ENCODE results near the gene MFAP4. TPM values are rescaled to one million over a fixed set of nuclear protein-coding genes. Genes with fewer than 3 reads are reported as not detected.
A peak's percentile ranks its signal among the peaks of the same experiment; 100 is the strongest.

The MFAP4 gene
- total RNA-seq, 1 donor = 89.6 TPM

GRCh38 chr17:19380481-19381301 is 6.3 kb downstream of the MFAP4 start:
- no peak overlapping the region for H3K4me3 ChIP-seq (ENCODE audit: low read depth, low read length)
- TF ChIP-seq CTCF (IDR thresholded peaks at IDR 0.05; ENCODE audit: insufficient read depth, low read length) = no peak
- DNase-seq (ENCODE audit: low read depth) = no peak

GRCh38 chr17:19379361-19380065 is 7.5 kb downstream of the MFAP4 start:
- no peak for TF ChIP-seq CTCF (IDR thresholded peaks at IDR 0.05; ENCODE audit: insufficient read depth, low read length)
- H3K4me3 ChIP-seq (ENCODE audit: low read depth, low read length) = peak overlapping the region; percentile 83
- DNase-seq (ENCODE audit: low read depth) = no peak

GRCh38 chr17:19378416-19379360 is 8.3 kb downstream of the MFAP4 start, which contains the start of gene MAPK7:
TSS of gene MAPK7 (plus strand) at chr17:19378498. CDS start at chr17:19378901, 403 bp downstream.
- TF ChIP-seq CTCF (IDR thresholded peaks at IDR 0.05; ENCODE audit: insufficient read depth, low read length) = no peak
- peak within 1 kb of the TSS; percentile 89 for H3K4me3 ChIP-seq (ENCODE audit: low read depth, low read length)
- no peak for DNase-seq (ENCODE audit: low read depth)

GRCh38 chr17:19377602-19378415 is 9.2 kb downstream of the MFAP4 start:
- no peak for TF ChIP-seq CTCF (IDR thresholded peaks at IDR 0.05; ENCODE audit: insufficient read depth, low read length)
- H3K4me3 ChIP-seq (ENCODE audit: low read depth, low read length) = peak overlapping the region; percentile 89
- peak; percentile 98 for DNase-seq (ENCODE audit: low read depth)

GRCh38 chr17:19376811-19377210 is 10.2 kb downstream of the MFAP4 start:
- no peak for DNase-seq (ENCODE audit: low read depth)
- H3K4me3 ChIP-seq (ENCODE audit: low read depth, low read length) = peak overlapping the region; percentile 89
- TF ChIP-seq CTCF (IDR thresholded peaks at IDR 0.05; ENCODE audit: insufficient read depth, low read length) = no peak

All from fibroblast of the aortic adventitia (primary cell).